Esophagus squamous epithelium (tissue), 5 donors: ENCODE data around the gene ARR3. TPM values are rescaled to one million over a fixed set of nuclear protein-coding genes. Genes with fewer than 3 reads are reported as not detected.
A peak's percentile ranks its signal among the peaks of the same experiment; 100 is the strongest.
"Not testable (repeated sequence)": the region's sequence is repeated elsewhere in the genome, so short reads cannot be mapped to it uniquely, and the experiment has no call there.

Experiments
- DNase-seq: peaks from one replicate; lab custom pipeline; 2025; lab: John Stamatoyannopoulos, UW
- H3K27ac ChIP-seq, 4 donors: fragments of 200-600 bp; sonication (generic); one replicate each; pipeline ENCODE4 v1.5.1; 2016 to 2019; ENCODE audit warnings: mild to moderate bottlenecking in 1 of 4
- H3K27me3 ChIP-seq, 4 donors: fragments of 200-600 bp; sonication (generic); 1 replicate in 3 of 4; 2 replicates in 1 of 4; pipeline versions ENCODE4 v1.5.1 to v1.6.0; 2017 to 2021; ENCODE audit warnings: antibody characterized with exemption in 1 of 4
- H3K36me3 ChIP-seq, 3 donors: fragments of 200-600 bp; sonication (generic); one replicate each; pipeline ENCODE4 v1.5.1; 2016 to 2019
- H3K4me1 ChIP-seq, 3 donors: fragments of 200-600 bp; sonication (generic); one replicate each; pipeline ENCODE4 v1.5.1; 2017 to 2019
- H3K4me3 ChIP-seq, 4 donors: fragments of 200-600 bp; sonication (generic); 1 replicate in 3 of 4; 2 replicates in 1 of 4; pipeline ENCODE4 v1.5.1; 2016 to 2019; ENCODE audit warnings: mild to moderate bottlenecking in 2 of 4, moderate library complexity in 1 of 4
- H3K9me3 ChIP-seq, 3 donors: fragments of 200-600 bp; sonication (generic); one replicate each; pipeline ENCODE4 v1.5.1; 2016 to 2019
- CTCF ChIP-seq, 6 experiments: fragments of 450-650 bp in 4 of 6; fragments of 200-600 bp in 2 of 6; sonication (generic) in 2 of 6; IDR thresholded peaks; one replicate each; pipeline ENCODE4 v1.5.1; 2016 to 2019; ENCODE audit warnings: antibody characterized with exemption in 6 of 6, mild to moderate bottlenecking in 4 of 6, moderate library complexity in 4 of 6
- POLR2A ChIP-seq, 4 donors: fragments of 450-650 bp; IDR thresholded peaks; one replicate each; pipeline ENCODE4 v1.6.1; 2017; ENCODE audit warnings: antibody characterized with exemption in 4 of 4, mild to moderate bottlenecking in 4 of 4, moderate library complexity in 3 of 4
- WGBS, 2 donors: methylation state at CpG; one replicate each; pipeline ENCODE4 v1.1.5; 2018; 5-methylcytosine and 5-hydroxymethylcytosine counted together
- intact Hi-C: fragments of 100-400 bp; cut with DNase I; formaldehyde crosslinking; loops from one replicate; pipeline ENCODE4 v1.15.0; 2022
- total RNA-seq, 4 donors: library from RNA; depleted of rRNA; stranded (reverse); fragments of >200 nt; gene quantifications; one replicate each; pipeline ENCODE4 v1.1.0, GENCODE V29; 2016
- donor health status: DM: yes; HTN: yes; CAD: no.

The ARR3 gene
- total RNA-seq, 4 donors from 2014 or later, result not detected

- WGBS, 2 donors, result 54 to 79% methylated on average over 3 to 4 of the region's 5 CpGs
- Histone ChIP-seq H3K4me1 (no peaks in the 10 kb centered on the region), H3K4me3 (no peak overlapping the region), H3K27me3 (no peaks in the 10 kb centered on the region), H3K9me3 (no peaks in the 10 kb centered on the region), H3K27ac (no peak overlapping the region), H3K36me3 (no peaks in the 10 kb centered on the region)
- no peak for DNase-seq
- TF ChIP-seq POLR2A (IDR thresholded peaks at IDR 0.05), result no peak
- no peak for TF ChIP-seq CTCF (IDR thresholded peaks at IDR 0.05)
- intact Hi-C loops, result no loop called here
Measured at GRCh38 chrX:70257423-70258288, 10.5 kb upstream of the ARR3 start.

GRCh38 chrX:70260104-70260503 lies 8.0 kb upstream of the ARR3 start, which contains the start of gene P2RY4:
P2RY4 (minus strand) TSS chrX:70260204; CDS start chrX:70259624, 580 bp downstream.
- no peaks in the 10 kb centered on the region for H3K4me1 ChIP-seq
- TF ChIP-seq CTCF (IDR thresholded peaks at IDR 0.05), result no peak
- TF ChIP-seq POLR2A (IDR thresholded peaks at IDR 0.05), result no peak
- WGBS, 2 donors, result 74 to 89% methylated on average over 3 of the region's 4 CpGs
- H3K27me3 ChIP-seq, result no peaks in the 10 kb centered on the region
- no peak within 1 kb of the TSS for H3K4me3 ChIP-seq
- H3K36me3 ChIP-seq, result no peaks in the 10 kb centered on the region
- intact Hi-C loops, result no loop called here
- no peak within 1 kb of the TSS for H3K27ac ChIP-seq
- no peaks in the 10 kb centered on the region for H3K9me3 ChIP-seq
- no peak for DNase-seq

- 0 to 18% methylated on average over 4 to 7 of the region's 7 CpGs for WGBS, 2 donors
- intact Hi-C loops, result no loop called here
- DNase-seq, result no peak
Measured at GRCh38 chrX:70262952-70263567, 5.1 kb upstream of the ARR3 start.

GRCh38 chrX:70264784-70265183 lies 3.4 kb upstream of the ARR3 start:
- Histone ChIP-seq H3K27ac (no peak overlapping the region), H3K9me3 (no peaks in the 10 kb centered on the region), H3K27me3 (no peaks in the 10 kb centered on the region), H3K4me3 (no peak overlapping the region), H3K36me3 (no peaks in the 10 kb centered on the region), H3K4me1 (no peaks in the 10 kb centered on the region)
- intact Hi-C loops, result no loop called here
- DNase-seq, result no peak
- WGBS, 2 donors, result 52 to 54% methylated on average over 3 of the region's 3 CpGs
- no peak for TF ChIP-seq POLR2A (IDR thresholded peaks at IDR 0.05)
- TF ChIP-seq CTCF (IDR thresholded peaks at IDR 0.05), result no peak

More at GRCh38 chrX:70262952-70263567, 5.1 kb upstream of the ARR3 start:
- no peaks in the 10 kb centered on the region for H3K27me3 ChIP-seq
- H3K4me3 ChIP-seq, result no peak overlapping the region
- H3K4me1 ChIP-seq, result no peaks in the 10 kb centered on the region
- no peak overlapping the region for H3K27ac ChIP-seq
- TF ChIP-seq POLR2A (IDR thresholded peaks at IDR 0.05), result no peak
- peak in 5 of 6 experiments; percentile 34 to 73 (median 54) for TF ChIP-seq CTCF (IDR thresholded peaks at IDR 0.05)
- no peaks in the 10 kb centered on the region for H3K9me3 ChIP-seq
- H3K36me3 ChIP-seq, result no peaks in the 10 kb centered on the region

GRCh38 chrX:70274029-70274428 lies 5.9 kb downstream of the ARR3 start:
- H3K4me3 ChIP-seq, H3K27me3 ChIP-seq, H3K36me3 ChIP-seq, H3K27ac ChIP-seq, DNase-seq, intact Hi-C loops, H3K9me3 ChIP-seq, H3K4me1 ChIP-seq: not testable (repeated sequence)
- 71 to 87% methylated on average over 2 to 7 of the region's 7 CpGs for WGBS, 2 donors
